Measurements from ENCODE around the gene PLCG2.

DNA sequence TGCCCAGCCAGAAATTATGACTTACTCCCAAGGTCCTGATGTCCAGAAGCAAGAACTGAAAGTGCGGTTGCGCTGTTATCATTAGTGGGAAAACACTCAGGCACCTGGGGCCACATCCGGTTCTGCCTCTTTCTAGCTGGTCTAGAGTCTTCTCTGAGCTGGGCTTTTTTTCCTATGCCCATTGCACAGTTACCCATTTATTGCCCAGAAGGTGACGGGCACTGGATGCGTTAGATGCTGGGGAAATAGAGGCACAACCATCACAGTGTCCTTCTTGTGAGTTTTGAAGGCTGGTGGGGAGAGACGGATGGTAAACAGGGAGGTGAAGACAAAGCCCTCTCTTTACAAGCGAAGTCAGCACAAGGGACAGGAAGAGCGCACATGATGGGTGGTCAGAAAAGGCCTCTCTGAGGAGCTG, 37.7 kb downstream of the PLCG2 start:
- TF ChIP-seq EZH2phosphoT487 (IDR thresholded peaks at IDR 0.05; ENCODE audit: low read depth, severe bottlenecking, unreplicated experiment) = no peak
- TF ChIP-seq, protein P1, sequence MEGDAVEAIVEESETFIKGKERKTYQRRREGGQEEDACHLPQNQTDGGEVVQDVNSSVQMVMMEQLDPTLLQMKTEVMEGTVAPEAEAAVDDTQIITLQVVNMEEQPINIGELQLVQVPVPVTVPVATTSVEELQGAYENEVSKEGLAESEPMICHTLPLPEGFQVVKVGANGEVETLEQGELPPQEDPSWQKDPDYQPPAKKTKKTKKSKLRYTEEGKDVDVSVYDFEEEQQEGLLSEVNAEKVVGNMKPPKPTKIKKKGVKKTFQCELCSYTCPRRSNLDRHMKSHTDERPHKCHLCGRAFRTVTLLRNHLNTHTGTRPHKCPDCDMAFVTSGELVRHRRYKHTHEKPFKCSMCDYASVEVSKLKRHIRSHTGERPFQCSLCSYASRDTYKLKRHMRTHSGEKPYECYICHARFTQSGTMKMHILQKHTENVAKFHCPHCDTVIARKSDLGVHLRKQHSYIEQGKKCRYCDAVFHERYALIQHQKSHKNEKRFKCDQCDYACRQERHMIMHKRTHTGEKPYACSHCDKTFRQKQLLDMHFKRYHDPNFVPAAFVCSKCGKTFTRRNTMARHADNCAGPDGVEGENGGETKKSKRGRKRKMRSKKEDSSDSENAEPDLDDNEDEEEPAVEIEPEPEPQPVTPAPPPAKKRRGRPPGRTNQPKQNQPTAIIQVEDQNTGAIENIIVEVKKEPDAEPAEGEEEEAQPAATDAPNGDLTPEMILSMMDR (IDR thresholded peaks at IDR 0.05; ENCODE audit: poor library complexity) = no peak
